ENCODE results near the gene TMEM54.

Gene TMEM54

GRCh38 chr1:32948905-32949304 is 47.7 kb upstream of the TMEM54 start:
- Histone ChIP-seq H3K27ac (ENCODE audit: extremely low read depth, low read depth, low read length) (no peak overlapping the region), H3K4me1 (ENCODE audit: control insufficient read depth, insufficient read depth, low read length) (peaks cover 8% of the 10 kb centered on the region; the same call in 1 of the 2 replicates), H3K4me3 (ENCODE audit: low read depth, low read length) (no peak overlapping the region), H3K36me3 (ENCODE audit: control insufficient read depth in 2 of 2, insufficient read depth in 1 of 2, low read length in 2 of 2) (peaks cover 12 to 38% of the 10 kb centered on the region in 2 experiments; a peak in 2 of 3 replicates), H3K9me3 (ENCODE audit: control insufficient read depth, insufficient read depth, low read depth, low read length) (no peaks in the 10 kb centered on the region)
- no peak for TF ChIP-seq ZNF571 (tag by site-specific recombination; IDR thresholded peaks at IDR 0.05)
- TF ChIP-seq PRDM6 (tag by site-specific recombination; IDR thresholded peaks at IDR 0.05): peak; percentile 27; the same call in 1 of the 2 replicates
- POLR2A ChIA-PET: no interaction called here
- CTCF ChIA-PET: interaction anchor here (0.9 kb wide), 1 partner anchor 59 kb away, joined by 3 read pairs; no protein-coding TSS in a partner anchor

- no peaks in the 10 kb centered on the region for H3K9me3 ChIP-seq (ENCODE audit: control insufficient read depth, insufficient read depth, low read depth, low read length)
- peaks cover 17 to 43% of the 10 kb centered on the region in 2 experiments for H3K36me3 ChIP-seq (ENCODE audit: control insufficient read depth in 2 of 2, insufficient read depth in 1 of 2, low read length in 2 of 2)
- no peak overlapping the region for H3K4me3 ChIP-seq (ENCODE audit: low read depth, low read length)
- TF ChIP-seq EGR2 (tag by site-specific recombination; IDR thresholded peaks at IDR 0.05; ENCODE audit: low read depth) (0 out of 2 replicates have a peak, but pooled peaks have one; percentile 30), CTCF (tag by site-specific recombination; IDR thresholded peaks at IDR 0.05) (no peak)
- H3K4me1 ChIP-seq (ENCODE audit: control insufficient read depth, insufficient read depth, low read length): peaks cover 8% of the 10 kb centered on the region; the same call in 1 of the 2 replicates
- POLR2A ChIA-PET: interaction anchor here (1.0 kb wide), 1 partner anchor 16 kb away, joined by 7 read pairs; the partner anchor contains the start of gene RNF19B
- CTCF ChIA-PET: interaction anchor here (0.9 to 1.1 kb wide), 2 partner anchors 60 to 106 kb away, joined by 3 to 5 read pairs; no protein-coding TSS in a partner anchor
- no peak overlapping the region for H3K27ac ChIP-seq (ENCODE audit: extremely low read depth, low read depth, low read length)
These were observed 47.2 kb upstream of the TMEM54 start for GRCh38 chr1:32948390-32948722.

GRCh38 chr1:32947669-32948389 is 46.6 kb upstream of the TMEM54 start:
- peaks cover 20 to 49% of the 10 kb centered on the region in 2 experiments for H3K36me3 ChIP-seq (ENCODE audit: control insufficient read depth in 2 of 2, insufficient read depth in 1 of 2, low read length in 2 of 2)

More at GRCh38 chr1:32947669-32948389, 46.6 kb upstream of the TMEM54 start:
- Histone ChIP-seq H3K4me1 (ENCODE audit: control insufficient read depth, insufficient read depth, low read length) (peaks cover 8% of the 10 kb centered on the region; the same call in 1 of the 2 replicates), H3K27ac (ENCODE audit: extremely low read depth, low read depth, low read length) (no peak overlapping the region), H3K9me3 (ENCODE audit: control insufficient read depth, insufficient read depth, low read depth, low read length) (no peaks in the 10 kb centered on the region), H3K4me3 (ENCODE audit: low read depth, low read length) (no peak overlapping the region)
- POLR2A ChIA-PET: interaction anchor here (1.0 kb wide), 1 partner anchor 17 kb away, joined by 7 read pairs; the partner anchor contains the start of gene RNF19B
- CTCF ChIA-PET: interaction anchor here (0.6 to 1.1 kb wide), 2 partner anchors 107 to 108 kb away, joined by 3 to 5 read pairs; no protein-coding TSS in a partner anchor
- TF ChIP-seq TCF7L2 (IDR thresholded peaks at IDR 0.05; ENCODE audit: borderline replicate concordance, low read depth, low read length) (peak; percentile 62; the same call in 1 of the 2 replicates), ZXDB (tag by site-specific recombination; IDR thresholded peaks at IDR 0.05) (peak; percentile 22; the same call in 1 of the 2 replicates), PRDM1 (tag by site-specific recombination; IDR thresholded peaks at IDR 0.05) (peak; percentile 63), FEZF1 (tag by site-specific recombination; IDR thresholded peaks at IDR 0.05) (peak; percentile 37; the same call in 1 of the 2 replicates), KLF9 (tag by site-specific recombination; IDR thresholded peaks at IDR 0.05; ENCODE audit: low read depth) (no peak), PRDM6 (tag by site-specific recombination; IDR thresholded peaks at IDR 0.05) (0 out of 2 replicates have a peak, but pooled peaks have one; percentile 41), ZNF704 (tag by site-specific recombination; IDR thresholded peaks at IDR 0.05) (no peak), ZNF776 (tag by site-specific recombination; IDR thresholded peaks at IDR 0.05; ENCODE audit: borderline replicate concordance) (no peak), KLF7 (tag by site-specific recombination; IDR thresholded peaks at IDR 0.05; ENCODE audit: borderline replicate concordance) (no peak)

All from HEK293 (cell line).